HepG2 (cell line): ENCODE results near the gene ADAMTS16. TPM values are rescaled to one million over a fixed set of nuclear protein-coding genes. Genes with fewer than 3 reads are reported as not detected.
A peak's percentile ranks its signal among the peaks of the same experiment; 100 is the strongest.

Experiments used
- ATF3 ChIP-seq: sonication (generic); formaldehyde crosslinking; IDR thresholded peaks from 2 replicates; pipeline ENCODE4 v1.4.0; 2020; ENCODE audit warnings: missing genetic modification reagents
- BATF2 ChIP-seq: sonication (generic); formaldehyde crosslinking; IDR thresholded peaks from 2 replicates; pipeline ENCODE4 v1.8.0; 2022; ENCODE audit warnings: mild to moderate bottlenecking, missing genetic modification reagents, moderate library complexity
- DDIT3 ChIP-seq: sonication (generic); formaldehyde crosslinking; IDR thresholded peaks from 2 replicates; pipeline ENCODE4 v1.4.0; 2020; ENCODE audit warnings: mild to moderate bottlenecking, missing genetic modification reagents
- EP300 ChIP-seq, 3 experiments: sonication (generic) in 1 of 3; formaldehyde crosslinking in 1 of 3; IDR thresholded peaks; 2 replicates each; pipeline versions ENCODE4 v1.5.1 to v1.6.1; 2011 to 2020; ENCODE audit warnings: low read depth in 2 of 3, low read length in 2 of 3, borderline replicate concordance in 1 of 3, improper control_type of control experiment in 1 of 3, mild to moderate bottlenecking in 1 of 3, missing genetic modification reagents in 1 of 3, moderate library complexity in 1 of 3
- ERF ChIP-seq: IDR thresholded peaks from 2 replicates; pipeline ENCODE4 v1.6.1; 2018; ENCODE audit warnings: missing biosample characterization, missing genetic modification reagents
- FOXA3 ChIP-seq: IDR thresholded peaks from 2 replicates; pipeline ENCODE4 v1.6.1; 2016; ENCODE audit warnings: missing genetic modification reagents, missing compliant biosample characterization
- HBP1 ChIP-seq: IDR thresholded peaks from 2 replicates; pipeline ENCODE4 v1.6.1; 2016; ENCODE audit warnings: low read depth, control low read depth
- KDM6A ChIP-seq: IDR thresholded peaks from 2 replicates; pipeline ENCODE4 v1.6.1; 2016; ENCODE audit warnings: low read depth
- MBD4 ChIP-seq: IDR thresholded peaks from 2 replicates; pipeline ENCODE4 v1.6.1; 2012; ENCODE audit warnings: low read length, inconsistent platforms, borderline replicate concordance
- MTF2 ChIP-seq: sonication (generic); formaldehyde crosslinking; IDR thresholded peaks from 2 replicates; pipeline ENCODE4 v1.5.0; 2020; ENCODE audit warnings: missing genetic modification reagents, borderline replicate concordance
- NRL ChIP-seq: sonication (generic); formaldehyde crosslinking; IDR thresholded peaks from 2 replicates; pipeline ENCODE4 v1.5.0; 2020; ENCODE audit warnings: missing genetic modification reagents, mild to moderate bottlenecking, moderate library complexity, borderline replicate concordance
- POGZ ChIP-seq: sonication (generic); formaldehyde crosslinking; IDR thresholded peaks from 2 replicates; pipeline ENCODE4 v1.4.0; 2020; ENCODE audit warnings: mild to moderate bottlenecking, missing genetic modification reagents
- RBAK ChIP-seq: sonication (generic); formaldehyde crosslinking; IDR thresholded peaks from 2 replicates; pipeline ENCODE4 v1.5.1; 2020; ENCODE audit warnings: mild to moderate bottlenecking, missing genetic modification reagents
- SALL1 ChIP-seq: sonication (generic); formaldehyde crosslinking; IDR thresholded peaks from 2 replicates; pipeline ENCODE4 v1.8.0; 2022; ENCODE audit warnings: mild to moderate bottlenecking, missing genetic modification reagents
- SOX5 ChIP-seq: IDR thresholded peaks from 2 replicates; pipeline ENCODE4 v1.6.1; 2016; ENCODE audit warnings: borderline replicate concordance
- ZBTB25 ChIP-seq: IDR thresholded peaks from 2 replicates; pipeline ENCODE4 v1.6.1; 2018; ENCODE audit warnings: missing genetic modification reagents
- ZC3H4 ChIP-seq: sonication (generic); formaldehyde crosslinking; IDR thresholded peaks from 2 replicates; pipeline ENCODE4 v1.4.0; 2020; ENCODE audit warnings: missing genetic modification reagents, borderline replicate concordance
- ZNF138 ChIP-seq: sonication (generic); formaldehyde crosslinking; IDR thresholded peaks from 2 replicates; pipeline ENCODE4 v1.5.0; 2020; ENCODE audit warnings: mild to moderate bottlenecking, low read depth, missing genetic modification reagents
- ZNF224 ChIP-seq: sonication (generic); formaldehyde crosslinking; IDR thresholded peaks from 2 replicates; pipeline ENCODE4 v1.5.0; 2020; ENCODE audit warnings: mild to moderate bottlenecking, missing genetic modification reagents
- ZNF281 ChIP-seq: sonication (generic); formaldehyde crosslinking; IDR thresholded peaks from 2 replicates; pipeline ENCODE4 v1.4.0; 2020; ENCODE audit warnings: missing genetic modification reagents, borderline replicate concordance
- ZNF550 ChIP-seq: sonication (generic); formaldehyde crosslinking; IDR thresholded peaks from 2 replicates; pipeline ENCODE4 v1.4.0; 2020; ENCODE audit warnings: mild to moderate bottlenecking, missing genetic modification reagents, borderline replicate concordance
- ZNF644 ChIP-seq: IDR thresholded peaks from 2 replicates; pipeline ENCODE4 v1.6.1; 2016; ENCODE audit warnings: low read depth
- ZSCAN9 ChIP-seq: IDR thresholded peaks from 2 replicates; pipeline ENCODE4 v1.6.1; 2016; ENCODE audit warnings: borderline replicate concordance
- polyA plus RNA-seq, 8 experiments: library from polyadenylated mRNA; depleted of rRNA in 3 of 8; stranded (reverse) in 7 of 8; unstranded in 1 of 8; fragments of >200 nt; fragmentation: Illumina TruSeq in 4 of 8; extraction: Trizol in 4 of 8; gene quantifications; 2 replicates each; pipeline versions ENCODE4 v1.2.1 to v1.2.3, GENCODE V29; 2011 to 2016; ENCODE audit warnings: low read depth in 4 of 8, missing spikeins in 1 of 8, mixed read lengths in 1 of 8; ENCODE audit not compliant: insufficient read depth in 1 of 8
- total RNA-seq, 5 experiments: library from RNA; depleted of rRNA; stranded (reverse); fragments of >200 nt; fragmentation: Illumina TruSeq; extraction: Trizol; gene quantifications; 2 replicates each; pipeline ENCODE4 v1.2.3, GENCODE V29; 2016; ENCODE audit warnings: low read depth in 1 of 5

Gene ADAMTS16
- total and polyA plus RNA-seq, 2 of the 13 experiments (the other 11 are each of a cell fraction or from before 2014, with no cell fraction given), result 0.02 to 0.03 TPM

GRCh38 chr5:5135957-5136676, 4.0 kb upstream of the ADAMTS16 start (continued):
- no peak for TF ChIP-seq HBP1 (CRISPR knock-in tag)
- TF ChIP-seq ATF3 (CRISPR knock-in tag), result peak; percentile 67; the same call in 1 of the 2 replicates
- no peak for TF ChIP-seq NRL (CRISPR knock-in tag)
- TF ChIP-seq ZNF281 (CRISPR knock-in tag), result no peak
- TF ChIP-seq RBAK (CRISPR knock-in tag), result no peak
- TF ChIP-seq ZBTB25 (CRISPR knock-in tag), result peak; percentile 47; the same call in 1 of the 2 replicates
- TF ChIP-seq BATF2 (CRISPR knock-in tag), result no peak
- peak; percentile 72; the same call in 1 of the 2 replicates for TF ChIP-seq MBD4
- TF ChIP-seq MTF2 (CRISPR knock-in tag), result no peak
- TF ChIP-seq KDM6A (CRISPR knock-in tag), result peak; percentile 20; the same call in 1 of the 2 replicates
- no peak for TF ChIP-seq ZNF138 (CRISPR knock-in tag)
- TF ChIP-seq SOX5 (CRISPR knock-in tag), result peak; percentile 85
- peak; percentile 73; the same call in 1 of the 2 replicates for TF ChIP-seq ZSCAN9 (CRISPR knock-in tag)
- TF ChIP-seq ZNF550, result no peak
- no peak for TF ChIP-seq DDIT3 (CRISPR knock-in tag)
- TF ChIP-seq EP300 (IDR thresholded peaks at IDR 0.05; ENCODE audit: low read depth in 2 of 2, low read length in 2 of 2), result peak in 1 of 2 experiments; percentile 86; a peak in 3 of 4 replicates
- no peak for TF ChIP-seq EP300 (CRISPR knock-in tag; IDR thresholded peaks at IDR 0.05; ENCODE audit: borderline replicate concordance)
- peak; percentile 72 for TF ChIP-seq ERF (CRISPR knock-in tag)
- peak; percentile 68 for TF ChIP-seq POGZ (CRISPR knock-in tag)
- 0 out of 2 replicates have a peak, but pooled peaks have one; percentile 28 for TF ChIP-seq SALL1 (CRISPR knock-in tag)
- peak; percentile 21 for TF ChIP-seq ZNF644 (CRISPR knock-in tag)
- TF ChIP-seq ZC3H4 (CRISPR knock-in tag), result no peak
- TF ChIP-seq FOXA3 (CRISPR knock-in tag), result peak; percentile 96
- TF ChIP-seq ZNF224 (CRISPR knock-in tag), result no peak
